ENCODE measurements around the gene KIF4B. TPM values are rescaled to one million over a fixed set of nuclear protein-coding genes. Genes with fewer than 3 reads are reported as not detected.
"Not testable (repeated sequence)": the region's sequence is repeated elsewhere in the genome, so short reads cannot be mapped to it uniquely, and the experiment has no call there.

Gene KIF4B
- polyA plus RNA-seq, 6 donors from 2014 or later = 0.16 TPM; not detected in 5

- no peak for ATAC-seq (ENCODE audit: low read depth in 2 of 2)
- peaks cover 0 to 9% (median 0%) of the 10 kb centered on the region in 3 donors for H3K4me1 Mint-ChIP-seq
- no peak overlapping the region for H3K4me3 Mint-ChIP-seq
- DNase-seq = no peak
- H3K9me3 Mint-ChIP-seq = peaks cover 0 to 3% (median 0%) of the 10 kb centered on the region in 7 donors
- H3K36me3 Mint-ChIP-seq = no peaks in the 10 kb centered on the region
- H3K27ac Mint-ChIP-seq = no peak overlapping the region
- peaks cover 7 to 23% (median 8%) of the 10 kb centered on the region in 3 donors for H3K27me3 Mint-ChIP-seq
Observed at GRCh38 chr5:154989626-154990025, 23.9 kb upstream of the KIF4B start.

- Mint-ChIP-seq H3K4me1 (peaks cover 0 to 9% (median 0%) of the 10 kb centered on the region in 3 donors), H3K4me3 (no peak overlapping the region), H3K9me3 (peaks cover 0 to 3% (median 2%) of the 10 kb centered on the region in 7 donors), H3K27ac (no peak overlapping the region), H3K27me3 (peaks cover 0 to 4% (median 1%) of the 10 kb centered on the region in 3 donors), H3K36me3 (no peaks in the 10 kb centered on the region)
- ATAC-seq (ENCODE audit: low read depth in 2 of 2) = no peak
- no peak for DNase-seq
Observed at GRCh38 chr5:154993461-154993860, 20.1 kb upstream of the KIF4B start.

GRCh38 chr5:154995679-154996078, 17.9 kb upstream of the KIF4B start:
- Mint-ChIP-seq H3K36me3 (no peaks in the 10 kb centered on the region), H3K27ac (no peak overlapping the region), H3K27me3 (peaks cover 0 to 17% (median 5%) of the 10 kb centered on the region in 3 donors), H3K4me1 (peaks cover 0 to 9% (median 0%) of the 10 kb centered on the region in 3 donors), H3K9me3 (peaks cover 0 to 9% (median 2%) of the 10 kb centered on the region in 7 donors), H3K4me3 (no peak overlapping the region)
- ATAC-seq (ENCODE audit: low read depth in 2 of 2) (no peak), DNase-seq (no peak)

- H3K27me3 Mint-ChIP-seq = peaks cover 13 to 27% (median 23%) of the 10 kb centered on the region in 3 donors
- peaks cover 0 to 8% (median 0%) of the 10 kb centered on the region in 3 donors for H3K4me1 Mint-ChIP-seq
- H3K27ac Mint-ChIP-seq = no peak overlapping the region
- H3K9me3 Mint-ChIP-seq = peaks cover 0 to 9% (median 3%) of the 10 kb centered on the region in 7 donors
- H3K36me3 Mint-ChIP-seq = no peaks in the 10 kb centered on the region
- no peak overlapping the region for H3K4me3 Mint-ChIP-seq
- no peak for DNase-seq
- ATAC-seq (ENCODE audit: low read depth in 2 of 2) = no peak
Observed at GRCh38 chr5:154997746-154998145, 15.8 kb upstream of the KIF4B start.

- Mint-ChIP-seq H3K9me3 (peaks cover 0 to 8% (median 3%) of the 10 kb centered on the region in 7 donors), H3K4me1 (no peaks in the 10 kb centered on the region), H3K27ac (no peak overlapping the region), H3K36me3 (no peaks in the 10 kb centered on the region), H3K4me3 (no peak overlapping the region), H3K27me3 (peaks cover 13 to 28% (median 26%) of the 10 kb centered on the region in 3 donors)
- no peak for ATAC-seq (ENCODE audit: low read depth in 2 of 2)
- no peak for DNase-seq
Observed at GRCh38 chr5:154999865-155000264, 13.7 kb upstream of the KIF4B start.

- Mint-ChIP-seq H3K27ac (no peak overlapping the region), H3K36me3 (peaks cover 0 to 4% of the 10 kb centered on the region in 2 donors), H3K9me3 (peaks cover 0 to 17% (median 6%) of the 10 kb centered on the region in 7 donors), H3K4me1 (no peaks in the 10 kb centered on the region), H3K27me3 (peaks cover 17 to 34% (median 31%) of the 10 kb centered on the region in 3 donors), H3K4me3 (no peak overlapping the region)
- ATAC-seq (ENCODE audit: low read depth in 2 of 2) (no peak), DNase-seq (no peak)
Observed at GRCh38 chr5:155001523-155001922, 12.0 kb upstream of the KIF4B start.

GRCh38 chr5:155002722-155003121, 10.8 kb upstream of the KIF4B start:
- Mint-ChIP-seq H3K9me3 (peaks cover 0 to 23% (median 6%) of the 10 kb centered on the region in 7 donors), H3K27me3 (peaks cover 17 to 43% (median 42%) of the 10 kb centered on the region in 3 donors)
- not testable (repeated sequence) for H3K4me3 Mint-ChIP-seq; DNase-seq; H3K27ac Mint-ChIP-seq; H3K4me1 Mint-ChIP-seq; H3K36me3 Mint-ChIP-seq; ATAC-seq (ENCODE audit: low read depth in 2 of 2)

- no peak for DNase-seq
- peaks cover 22 to 42% (median 30%) of the 10 kb centered on the region in 3 donors for H3K27me3 Mint-ChIP-seq
- no peak overlapping the region for H3K4me3 Mint-ChIP-seq
- H3K9me3 Mint-ChIP-seq = peaks cover 0 to 23% (median 3%) of the 10 kb centered on the region in 7 donors
- H3K36me3 Mint-ChIP-seq = peaks cover 0 to 4% of the 10 kb centered on the region in 2 donors
- ATAC-seq (ENCODE audit: low read depth in 2 of 2) = no peak
- H3K4me1 Mint-ChIP-seq = no peaks in the 10 kb centered on the region
- no peak overlapping the region for H3K27ac Mint-ChIP-seq
Observed at GRCh38 chr5:155004138-155004744, 9.3 kb upstream of the KIF4B start.

GRCh38 chr5:155006265-155006664, 7.3 kb upstream of the KIF4B start:
- not testable (repeated sequence) for H3K36me3 Mint-ChIP-seq; H3K4me1 Mint-ChIP-seq; DNase-seq; ATAC-seq (ENCODE audit: low read depth in 2 of 2); H3K4me3 Mint-ChIP-seq; H3K27ac Mint-ChIP-seq
- peaks cover 0 to 23% (median 3%) of the 10 kb centered on the region in 7 donors for H3K9me3 Mint-ChIP-seq
- peaks cover 19 to 37% (median 20%) of the 10 kb centered on the region in 3 donors for H3K27me3 Mint-ChIP-seq

- no peaks in the 10 kb centered on the region for H3K4me1 Mint-ChIP-seq
- H3K4me3 Mint-ChIP-seq = no peak overlapping the region
- DNase-seq (no peak), ATAC-seq (ENCODE audit: low read depth in 2 of 2) (no peak)
- peaks cover 9 to 24% (median 23%) of the 10 kb centered on the region in 3 donors for H3K27me3 Mint-ChIP-seq
- H3K9me3 Mint-ChIP-seq = peaks cover 0 to 23% (median 3%) of the 10 kb centered on the region in 7 donors
- peaks cover 0 to 4% of the 10 kb centered on the region in 2 donors for H3K36me3 Mint-ChIP-seq
- H3K27ac Mint-ChIP-seq = no peak overlapping the region
Observed at GRCh38 chr5:155008669-155009068, 4.9 kb upstream of the KIF4B start.

- Mint-ChIP-seq H3K4me3 (no peak overlapping the region), H3K27me3 (peaks cover 12 to 25% (median 23%) of the 10 kb centered on the region in 3 donors), H3K9me3 (peaks cover 3 to 23% (median 5%) of the 10 kb centered on the region in 7 donors), H3K4me1 (no peaks in the 10 kb centered on the region), H3K27ac (no peak overlapping the region), H3K36me3 (peaks cover 1 to 14% of the 10 kb centered on the region in 2 donors)
- DNase-seq (no peak), ATAC-seq (ENCODE audit: low read depth in 2 of 2) (no peak)
Observed at GRCh38 chr5:155010881-155011280, 2.7 kb upstream of the KIF4B start.

GRCh38 chr5:155015239-155015638, 1.7 kb downstream of the KIF4B start:
- Mint-ChIP-seq H3K9me3 (peaks cover 0 to 13% (median 5%) of the 10 kb centered on the region in 7 donors), H3K27ac (no peak overlapping the region), H3K4me1 (no peaks in the 10 kb centered on the region), H3K36me3 (peaks cover 0 to 14% of the 10 kb centered on the region in 2 donors), H3K27me3 (peaks cover 8 to 23% (median 12%) of the 10 kb centered on the region in 3 donors), H3K4me3 (no peak overlapping the region)
- ATAC-seq (ENCODE audit: low read depth in 2 of 2) = no peak
- DNase-seq = no peak

- Mint-ChIP-seq H3K36me3 (peaks cover 0 to 14% of the 10 kb centered on the region in 2 donors), H3K27me3 (peaks cover 9 to 23% (median 12%) of the 10 kb centered on the region in 3 donors), H3K9me3 (peaks cover 0 to 13% (median 5%) of the 10 kb centered on the region in 7 donors), H3K4me3 (no peak overlapping the region), H3K27ac (no peak overlapping the region), H3K4me1 (no peaks in the 10 kb centered on the region)
- ATAC-seq (ENCODE audit: low read depth in 2 of 2) (no peak), DNase-seq (no peak)
Observed at GRCh38 chr5:155017610-155018009, 4.1 kb downstream of the KIF4B start.

GRCh38 chr5:155019601-155020226, 6.2 kb downstream of the KIF4B start:
- Mint-ChIP-seq H3K4me1 (no peaks in the 10 kb centered on the region), H3K4me3 (no peak overlapping the region), H3K27me3 (peaks cover 10 to 17% (median 15%) of the 10 kb centered on the region in 3 donors), H3K27ac (no peak overlapping the region), H3K36me3 (peaks cover 0 to 12% of the 10 kb centered on the region in 2 donors), H3K9me3 (peaks cover 0 to 13% (median 5%) of the 10 kb centered on the region in 7 donors)
- ATAC-seq (ENCODE audit: low read depth in 2 of 2) = no peak
- no peak for DNase-seq
